GM19467 (cell line): ENCODE results near the gene ZNF487.
"Not testable (repeated sequence)": the region's sequence is repeated elsewhere in the genome, so short reads cannot be mapped to it uniquely, and the experiment has no call there.

Experiments
- ATAC-seq: cut with Tn5 transposase; IDR thresholded peaks from one replicate; pipeline ENCODE4 v1.9.1; 2021; ENCODE audit warnings: mild to moderate bottlenecking, moderate library complexity; ENCODE audit not compliant: unreplicated experiment

The ZNF487 gene

GRCh38 chr10:43436291-43437140 is at the start of gene ZNF487:
ZNF487 (plus strand) TSS chr10:43437111; CDS start chr10:43475814, 38,703 bp downstream.
- ATAC-seq = peak; percentile 98

GRCh38 chr10:43387678-43388032 is 49.3 kb upstream of the ZNF487 start:
- no peak for ATAC-seq

- ATAC-seq = no peak
Observed at GRCh38 chr10:43389867-43390266, 47.0 kb upstream of the ZNF487 start.

- ATAC-seq = no peak
Observed at GRCh38 chr10:43390333-43390732, 46.6 kb upstream of the ZNF487 start.

GRCh38 chr10:43390759-43391158 is 46.2 kb upstream of the ZNF487 start:
- no peak for ATAC-seq

- no peak for ATAC-seq
Observed at GRCh38 chr10:43391496-43391895, 45.4 kb upstream of the ZNF487 start.

GRCh38 chr10:43392748-43393147 is 44.2 kb upstream of the ZNF487 start:
- ATAC-seq = no peak

GRCh38 chr10:43393186-43393585 is 43.7 kb upstream of the ZNF487 start:
- not testable (repeated sequence) for ATAC-seq

- ATAC-seq = no peak
Observed at GRCh38 chr10:43393606-43394360, 43.1 kb upstream of the ZNF487 start.

GRCh38 chr10:43394868-43395267 is 42.0 kb upstream of the ZNF487 start:
- no peak for ATAC-seq

GRCh38 chr10:43395571-43396060 is 41.3 kb upstream of the ZNF487 start:
- ATAC-seq = no peak

GRCh38 chr10:43396061-43396927 is 40.6 kb upstream of the ZNF487 start:
- peak; percentile 42 for ATAC-seq

- peak; percentile 79 for ATAC-seq
Observed at GRCh38 chr10:43396928-43397624, 39.8 kb upstream of the ZNF487 start.

- ATAC-seq = no peak
Observed at GRCh38 chr10:43398939-43399319, 38.0 kb upstream of the ZNF487 start.

- ATAC-seq = no peak
Observed at GRCh38 chr10:43399320-43400310, 37.3 kb upstream of the ZNF487 start.

- no peak for ATAC-seq
Observed at GRCh38 chr10:43401627-43402026, 35.3 kb upstream of the ZNF487 start.

GRCh38 chr10:43402176-43402575 is 34.7 kb upstream of the ZNF487 start:
- no peak for ATAC-seq

GRCh38 chr10:43402880-43403452 is 33.9 kb upstream of the ZNF487 start:
- no peak for ATAC-seq
